Heart left ventricle (tissue), 16 donors: ENCODE results near the gene SORT1. TPM values are rescaled to one million over a fixed set of nuclear protein-coding genes. Genes with fewer than 3 reads are reported as not detected.

Source experiments
- ATAC-seq, 4 donors: fragments of 200-7000 bp; cut with Tn5 transposase; one replicate each; pipeline ENCODE4 v1.9.1; 2020 to 2022; ENCODE audit warnings: moderate library complexity in 4 of 4, mild to moderate bottlenecking in 3 of 4, moderate number of reproducible peaks in 1 of 4
- DNase-seq, 5 donors: peaks; one replicate each; pipeline ENCODE4 v3.0.0-alpha.2; 2020
- H3K27ac ChIP-seq, 12 donors: fragments of 200-600 bp; sonication (generic) in 4 of 12; one replicate each; pipeline versions ENCODE4 v1.5.0 to v1.8.0; 2016 to 2022; ENCODE audit warnings: mild to moderate bottlenecking in 2 of 12
- H3K27me3 ChIP-seq, 9 donors: fragments of 200-600 bp; sonication (generic) in 2 of 9; one replicate each; pipeline versions ENCODE4 v1.5.1 to v1.8.0; 2016 to 2022; ENCODE audit warnings: mild to moderate bottlenecking in 3 of 9
- H3K36me3 ChIP-seq, 9 donors: fragments of 200-600 bp; sonication (generic) in 2 of 9; one replicate each; pipeline versions ENCODE4 v1.5.0 to v1.8.0; 2018 to 2022; ENCODE audit warnings: mild to moderate bottlenecking in 2 of 9
- H3K4me1 ChIP-seq, 12 donors: fragments of 200-600 bp; sonication (generic) in 4 of 12; one replicate each; pipeline versions ENCODE4 v1.5.0 to v1.8.0; 2016 to 2022; ENCODE audit warnings: mild to moderate bottlenecking in 3 of 12
- H3K4me3 ChIP-seq, 12 donors: fragments of 200-600 bp; sonication (generic) in 4 of 12; one replicate each; pipeline versions ENCODE4 v1.5.0 to v1.8.0; 2017 to 2022; ENCODE audit warnings: mild to moderate bottlenecking in 9 of 12, moderate library complexity in 4 of 12
- H3K9me3 ChIP-seq, 12 donors: fragments of 200-600 bp; sonication (generic) in 4 of 12; one replicate each; pipeline versions ENCODE4 v1.5.0 to v1.8.0; 2016 to 2022; ENCODE audit warnings: mild to moderate bottlenecking in 1 of 12
- CTCF ChIP-seq, 12 donors: fragments of 200-600 bp; sonication (generic) in 4 of 12; IDR thresholded peaks; one replicate each; pipeline versions ENCODE4 v1.5.0 to v1.8.0; 2018 to 2022; ENCODE audit warnings: antibody characterized with exemption in 12 of 12, mild to moderate bottlenecking in 5 of 12
- POLR2A ChIP-seq, 2 donors: fragments of 450-650 bp; IDR thresholded peaks; one replicate each; pipeline ENCODE4 v1.6.1; 2017; ENCODE audit warnings: antibody characterized with exemption in 2 of 2, mild to moderate bottlenecking in 2 of 2, moderate library complexity in 2 of 2
- WGBS, 4 donors: extraction: QIAGEN DNeasy Blood & Tissue Kit in 2 of 4; methylation state at CpG; one replicate each; pipeline versions ENCODE4 v1.1.5 to v1.1.7; 2013 to 2018; 5-methylcytosine and 5-hydroxymethylcytosine counted together
- intact Hi-C, 10 donors: fragments of 100-400 bp; cut with DNase I; formaldehyde crosslinking; loops; one replicate each; pipeline versions ENCODE4 v1.11.1 to v1.14.2; 2022
- polyA plus RNA-seq, 2 donors: library from polyadenylated mRNA; stranded (reverse); fragments of 200-250 nt; gene quantifications; one replicate each; pipeline ENCODE4 v1.2.3, GENCODE V29; 2013
- total RNA-seq, 9 donors: library from RNA; depleted of rRNA in 2 of 9; stranded (reverse); fragments of >200 nt in 2 of 9; fragmentation: NEBNext Ultra II Directional in 3 of 9; extraction: Animal tissue kit (Norgen Biotek cat#: 25700) in 3 of 9; gene quantifications; one replicate each; pipeline versions ENCODE4 v1.1.0 to v1.2.4, GENCODE V29; 2016 to 2023
- donor health status: ischemic (EF 13 %, LVEDD 7.1; RV severe dilation, severe dysfunction).
- donor health status: healthy with polysubstance abuse.
- donor health status: DM: no; HTN: yes; CAD: no.
- donor health status: DM: no; HTN: no; CAD: no.
- donor health status: ischemic (EF 25% LVEDD 6.9; RV normal size, moderate dysfunction).
- donor health status: ischemic (EF 25% LVEDD 5.7; RV mildly dilated, moderate dysfunction).
- donor health status: healthy.
- donor health status: DM: yes; HTN: yes; CAD: no.
- donor health status: ischemic (EF 35%, LVEDD 5.7; RV mildly dilated, moderate dysfunction).
- donor health status: nonischemic (EF 11% LVEDD 7.7; RV severe dilation, severe dysfunction).
- donor health status: DM: yes; HTN: yes; CAD: no.
- donor health status: PGD.
- donor health status: ischemic (EF 29% LVEDD 5.4; RV normal size, mild dysfunction).
- donor health status: nonischemic (EF 23%, LVEDD 6.1; RV moderate dilation, normal function).

Gene SORT1
- total and polyA plus RNA-seq, 11 donors, result 36.9 to 346 (median 145) TPM

DNA sequence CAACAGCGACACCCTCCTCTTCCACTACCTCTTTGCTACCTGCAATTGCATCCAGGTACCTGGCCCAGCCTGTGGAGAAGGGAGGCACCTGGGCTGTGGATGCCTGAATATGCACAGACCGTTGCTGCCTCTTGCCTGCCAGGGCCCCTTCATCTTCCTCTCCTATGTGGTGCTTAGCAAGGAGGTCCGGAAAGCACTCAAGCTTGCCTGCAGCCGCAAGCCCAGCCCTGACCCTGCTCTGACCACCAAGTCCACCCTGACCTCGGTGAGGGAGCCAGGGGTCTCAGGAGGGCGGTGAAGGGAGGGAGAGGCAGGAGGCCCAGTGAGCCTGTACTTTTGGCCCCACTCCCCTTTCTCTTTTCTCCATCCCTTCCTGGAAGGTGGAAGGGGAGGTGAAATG lies 126.3 kb downstream of the SORT1 start:
- Histone ChIP-seq H3K4me3 (no peak overlapping the region), H3K4me1 (no peaks in the 10 kb centered on the region), H3K27ac (no peak overlapping the region), H3K9me3 (no peaks in the 10 kb centered on the region), H3K27me3 (no peaks in the 10 kb centered on the region), H3K36me3 (no peaks in the 10 kb centered on the region)
- intact Hi-C loops, result loop anchor here in 1 of 10 donors (10.0 kb wide), 1 partner anchor 263 kb away; the partner anchor contains the start of gene GPR61
- no peak for DNase-seq
- ATAC-seq, result no peak
- TF ChIP-seq CTCF (IDR thresholded peaks at IDR 0.05) (no peak), POLR2A (IDR thresholded peaks at IDR 0.05) (no peak)
- 91 to 92% (median 91%) methylated on average over 6 of the region's 6 CpGs for WGBS, 4 donors

GRCh38 chr1:109270623-109271317 lies 126.9 kb downstream of the SORT1 start:
- Histone ChIP-seq H3K9me3 (no peaks in the 10 kb centered on the region), H3K27ac (no peak overlapping the region), H3K27me3 (no peaks in the 10 kb centered on the region), H3K36me3 (no peaks in the 10 kb centered on the region), H3K4me3 (no peak overlapping the region), H3K4me1 (no peaks in the 10 kb centered on the region)
- TF ChIP-seq CTCF (IDR thresholded peaks at IDR 0.05) (no peak), POLR2A (IDR thresholded peaks at IDR 0.05) (no peak)
- 90 to 97% (median 92%) methylated on average over 17 to 20 of the region's 20 CpGs for WGBS, 4 donors
- DNase-seq (no peak), ATAC-seq (no peak)
- intact Hi-C loops, result loop anchor here in 1 of 10 donors (10.0 kb wide), 1 partner anchor 264 kb away; the partner anchor contains the start of gene GPR61

DNA sequence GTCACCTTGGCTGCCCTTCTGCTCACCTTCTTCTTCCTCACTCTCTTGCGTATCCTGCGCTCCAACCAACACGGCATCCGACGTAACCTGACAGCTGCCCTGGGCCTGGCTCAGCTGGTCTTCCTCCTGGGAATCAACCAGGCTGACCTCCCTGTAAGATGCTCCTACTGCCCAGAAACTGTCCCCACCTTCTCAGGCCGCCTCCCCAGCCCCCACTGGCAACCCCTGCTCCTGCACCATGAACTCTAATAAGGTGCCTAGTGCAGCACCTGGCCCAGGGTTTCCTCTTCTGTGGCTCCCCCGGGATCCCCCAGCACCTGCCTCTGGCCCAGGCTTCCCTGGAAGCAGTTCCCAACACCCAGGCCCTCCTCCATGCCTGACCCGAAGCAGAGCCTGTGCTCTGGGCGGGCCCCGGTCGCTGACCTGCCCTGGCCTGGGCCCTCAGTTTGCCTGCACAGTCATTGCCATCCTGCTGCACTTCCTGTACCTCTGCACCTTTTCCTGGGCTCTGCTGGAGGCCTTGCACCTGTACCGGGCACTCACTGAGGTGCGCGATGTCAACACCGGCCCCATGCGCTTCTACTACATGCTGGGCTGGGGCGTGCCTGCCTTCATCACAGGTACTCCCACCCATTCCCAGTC lies 127.6 kb downstream of the SORT1 start:
- DNase-seq, result no peak
- Histone ChIP-seq H3K9me3 (no peaks in the 10 kb centered on the region), H3K4me1 (no peaks in the 10 kb centered on the region), H3K27ac (no peak overlapping the region), H3K4me3 (no peak overlapping the region), H3K27me3 (no peaks in the 10 kb centered on the region), H3K36me3 (no peaks in the 10 kb centered on the region)
- no peak for ATAC-seq
- WGBS, 4 donors, result 92 to 96% (median 95%) methylated on average over 17 of the region's 17 CpGs
- intact Hi-C loops, result loop anchor here in 2 of 10 donors (10.0 kb wide), 1 partner anchor 265 kb away; the partner anchor contains the start of gene GPR61 (in 2 of the 2)
- TF ChIP-seq POLR2A (IDR thresholded peaks at IDR 0.05), result no peak
- TF ChIP-seq CTCF (IDR thresholded peaks at IDR 0.05), result no peak

DNA sequence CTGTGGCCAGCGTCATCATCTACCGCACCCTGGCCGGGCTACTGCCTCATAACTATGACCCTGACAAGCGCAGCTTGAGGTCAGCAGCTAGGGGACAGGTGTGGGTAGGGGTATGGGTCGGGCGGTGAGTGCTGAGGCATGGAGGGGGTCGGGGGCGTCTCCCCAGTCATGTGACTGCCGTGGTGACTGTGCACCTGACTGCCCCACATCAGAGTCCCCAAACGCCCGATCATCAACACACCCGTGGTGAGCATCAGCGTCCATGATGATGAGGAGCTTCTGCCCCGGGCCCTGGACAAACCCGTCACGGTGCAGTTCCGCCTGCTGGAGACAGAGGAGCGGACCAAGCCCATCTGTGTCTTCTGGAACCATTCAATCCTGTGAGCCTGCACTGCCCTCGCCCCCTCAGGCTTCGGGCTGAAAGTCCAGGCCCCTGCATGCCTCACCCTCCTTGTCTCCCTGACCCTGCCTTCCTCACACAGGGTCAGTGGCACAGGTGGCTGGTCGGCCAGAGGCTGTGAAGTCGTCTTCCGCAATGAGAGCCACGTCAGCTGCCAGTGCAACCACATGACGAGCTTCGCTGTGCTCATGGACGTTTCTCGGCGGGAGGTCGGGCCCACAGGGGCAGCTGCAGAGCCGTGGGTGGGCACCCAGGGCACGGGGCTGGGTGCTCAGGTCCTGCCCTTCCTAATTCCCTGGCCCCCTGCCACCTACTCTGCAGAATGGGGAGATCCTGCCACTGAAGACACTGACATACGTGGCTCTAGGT lies 128.3 kb downstream of the SORT1 start:
- Histone ChIP-seq H3K27ac (no peak overlapping the region), H3K36me3 (no peaks in the 10 kb centered on the region), H3K4me1 (no peaks in the 10 kb centered on the region), H3K27me3 (no peaks in the 10 kb centered on the region), H3K9me3 (no peaks in the 10 kb centered on the region), H3K4me3 (no peak overlapping the region)
- no peak for ATAC-seq
- WGBS, 4 donors, result 89 to 92% (median 91%) methylated on average over 24 to 33 of the region's 33 CpGs
- no peak for TF ChIP-seq POLR2A (IDR thresholded peaks at IDR 0.05)
- TF ChIP-seq CTCF (IDR thresholded peaks at IDR 0.05), result no peak
- intact Hi-C loops, result loop anchor here in 1 of 10 donors (10.0 kb wide), 1 partner anchor 265 kb away; the partner anchor contains the start of gene GPR61
- DNase-seq, result no peak
